Panc1 (cell line): ENCODE measurements around the gene RBM6. TPM values are rescaled to one million over a fixed set of nuclear protein-coding genes. Genes with fewer than 3 reads are reported as not detected.
"Not testable (repeated sequence)": the region's sequence is repeated elsewhere in the genome, so short reads cannot be mapped to it uniquely, and the experiment has no call there.

Experiments used
- ATAC-seq: fragments of 200-7000 bp; cut with Tn5 transposase; 2 replicates; pipeline ENCODE4 v1.9.1; 2020; ENCODE audit warnings: mild to moderate bottlenecking, moderate library complexity
- BruUV-seq: library from RNA; stranded (reverse); fragments of 400-500 nt; replicated peaks from 2 replicates; lab custom pipeline; 2021; lab: Mats Ljungman, UMichigan
- CTCF ChIA-PET: fragments of 300-600 bp; sonication (Branson Sonifier 250); formaldehyde crosslinking; loops from one replicate; lab custom pipeline; 2022; ENCODE audit warnings: antibody characterized with exemption; lab: Charles Lee
- POLR2A ChIA-PET: fragments of 300-600 bp; sonication (Branson Sonifier 250); formaldehyde crosslinking; loops from one replicate; lab custom pipeline; 2022; ENCODE audit warnings: antibody characterized with exemption; lab: Charles Lee
- DNase-seq: peaks from one replicate; pipeline ENCODE4 v3.0.0-alpha.2; 2010; ENCODE audit warnings: low read depth, low spot score
- H3K27ac ChIP-seq: 2 replicates; pipeline ENCODE4 v1.5.1; 2011; ENCODE audit warnings: mild to moderate bottlenecking, low read length, inconsistent platforms
- H3K27me3 ChIP-seq: fragments of 200-500 bp; sonication (Bioruptor generic); 2 replicates; pipeline ENCODE4 v1.6.0; 2014; ENCODE audit warnings: low read length, inconsistent platforms; ENCODE audit not compliant: control insufficient read depth, insufficient read depth
- H3K36me3 ChIP-seq: fragments of 200-500 bp; sonication (Bioruptor generic); 2 replicates; pipeline ENCODE4 v1.5.1; 2014; ENCODE audit warnings: inconsistent platforms, mild to moderate bottlenecking, low read length, moderate library complexity; ENCODE audit not compliant: control insufficient read depth, insufficient read depth
- H3K4me1 ChIP-seq: 2 replicates; pipeline ENCODE4 v1.5.1; 2011; ENCODE audit warnings: inconsistent platforms, mild to moderate bottlenecking, low read length, moderate library complexity; ENCODE audit not compliant: control insufficient read depth, insufficient read depth
- H3K4me3 ChIP-seq, 2 experiments: 2 replicates each; pipeline ENCODE4 v1.5.1; 2011 to 2012; ENCODE audit warnings: low read depth in 2 of 2, low read length in 2 of 2, mild to moderate bottlenecking in 2 of 2, inconsistent platforms in 1 of 2, moderate library complexity in 1 of 2
- H3K9me3 ChIP-seq: fragments of 200-500 bp; sonication (Bioruptor generic); 2 replicates; pipeline ENCODE4 v1.5.1; 2014; ENCODE audit warnings: low read depth, mild to moderate bottlenecking, inconsistent platforms, low read length, moderate library complexity; ENCODE audit not compliant: control insufficient read depth, insufficient read depth
- CTCF ChIP-seq: fragments of 450-650 bp; IDR thresholded peaks from 2 replicates; pipeline ENCODE4 v1.5.1; 2017; ENCODE audit warnings: mild to moderate bottlenecking
- POLR2AphosphoS5 ChIP-seq: IDR thresholded peaks from 2 replicates; pipeline ENCODE4 v1.6.1; 2012; ENCODE audit warnings: mild to moderate bottlenecking, low read depth, low read length, moderate library complexity
- REST ChIP-seq, 2 experiments: IDR thresholded peaks; 2 replicates each; pipeline ENCODE4 v1.6.1; 2011 to 2012; ENCODE audit warnings: low read depth in 2 of 2, control low read depth in 1 of 2, low read length in 1 of 2, mild to moderate bottlenecking in 1 of 2, moderate library complexity in 1 of 2; ENCODE audit not compliant: insufficient read depth in 1 of 2
- SIN3A ChIP-seq: IDR thresholded peaks from 2 replicates; pipeline ENCODE4 v1.6.1; 2012; ENCODE audit warnings: low read depth, mild to moderate bottlenecking, low read length, moderate library complexity, borderline replicate concordance; ENCODE audit not compliant: insufficient read depth
- TCF7L2 ChIP-seq: IDR thresholded peaks from 2 replicates; pipeline ENCODE4 v1.6.1; 2011; ENCODE audit warnings: mild to moderate bottlenecking, low read depth, low read length, inconsistent platforms
- in situ Hi-C: cut with HindIII; loops from 2 replicates; pipeline ENCODE4 v1.10.0; 2016; ENCODE audit warnings: low sequenced_read_pairs, low pct_unique_long_range_greater_than_20kb
- intact Hi-C: fragments of 100-400 bp; cut with micrococcal nuclease; formaldehyde crosslinking; loops from one replicate; pipeline ENCODE4 v1.10.0; 2022; ENCODE audit not compliant: unreplicated experiment
- total RNA-seq: library from RNA; stranded (reverse); gene quantifications from one replicate; pipeline ENCODE4 v1.2.1, GENCODE V29; 2021; ENCODE audit not compliant: unreplicated experiment

RBM6 gene
- total RNA-seq, 1 experiment from 2014 or later: 43.6 TPM

- BruUV-seq: no TSS peak
- Histone ChIP-seq H3K36me3 (no peaks in the 10 kb centered on the region), H3K27me3 (no peaks in the 10 kb centered on the region), H3K9me3 (no peaks in the 10 kb centered on the region), H3K4me3 (no peak overlapping the region), H3K4me1 (0 out of 2 replicates have a peak, but pooled peaks cover 11% of the 10 kb centered on the region), H3K27ac (peak overlapping the region; percentile 88; the same call in 1 of the 2 replicates)
- in situ Hi-C loops: no loop called here
- ChIA-PET CTCF (interaction anchor here (0.7 kb wide), 1 partner anchor 391 kb away, joined by 5 read pairs; no protein-coding TSS in a partner anchor), POLR2A (no interaction called here)
- no peak for DNase-seq
- TF ChIP-seq TCF7L2: no peak
- TF ChIP-seq POLR2AphosphoS5: no peak
- no peak for TF ChIP-seq REST (IDR thresholded peaks at IDR 0.05; ENCODE audit: insufficient read depth in 1 of 2, low read depth in 2 of 2, low read length in 1 of 2)
- no peak for TF ChIP-seq CTCF
- TF ChIP-seq SIN3A: no peak
- intact Hi-C loops: no loop called here
- ATAC-seq: no peak
Observed at GRCh38 chr3:49930922-49931321, 9.0 kb upstream of the RBM6 start.

- CTCF ChIA-PET, BruUV-seq, intact Hi-C loops, DNase-seq, in situ Hi-C loops, H3K36me3 ChIP-seq, H3K27ac ChIP-seq, ATAC-seq, H3K4me3 ChIP-seq, POLR2A ChIA-PET, H3K9me3 ChIP-seq, H3K27me3 ChIP-seq: not testable (repeated sequence)
- H3K4me1 ChIP-seq: 0 out of 2 replicates have a peak, but pooled peaks cover 11% of the 10 kb centered on the region
Observed at GRCh38 chr3:49932281-49932680, 7.7 kb upstream of the RBM6 start.

GRCh38 chr3:49937090-49937489, 2.9 kb upstream of the RBM6 start:
- Histone ChIP-seq H3K9me3 (no peaks in the 10 kb centered on the region), H3K4me3 (no peak overlapping the region), H3K27me3 (no peaks in the 10 kb centered on the region), H3K4me1 (no peaks in the 10 kb centered on the region; the same call in 1 of the 2 replicates), H3K36me3 (no peaks in the 10 kb centered on the region; the same call in 1 of the 2 replicates), H3K27ac (no peak overlapping the region)
- intact Hi-C loops (no loop called here), in situ Hi-C loops (no loop called here)
- POLR2A ChIA-PET: no interaction called here
- DNase-seq (no peak), ATAC-seq (no peak)
- TF ChIP-seq POLR2AphosphoS5 (no peak), REST (IDR thresholded peaks at IDR 0.05; ENCODE audit: insufficient read depth in 1 of 2, low read depth in 2 of 2, low read length in 1 of 2) (no peak), CTCF (no peak), TCF7L2 (no peak), SIN3A (no peak)
- CTCF ChIA-PET: no interaction called here
- no TSS peak for BruUV-seq
